RWPE2 (cell line): ENCODE measurements around the gene USP48.

Experiments used
- ATAC-seq: fragments of 200-7000 bp; cut with Tn5 transposase; 3 replicates; pipeline ENCODE4 v1.9.1; 2021; ENCODE audit warnings: low read depth
- DNase-seq: peaks from one replicate; pipeline ENCODE4 v3.0.0-alpha.2; 2020; ENCODE audit warnings: low spot score
- H3K27ac ChIP-seq: fragments of 450-650 bp; 2 replicates; pipeline ENCODE4 v1.5.1; 2017; ENCODE audit warnings: mild to moderate bottlenecking; ENCODE audit not compliant: poor library complexity, severe bottlenecking
- H3K27me3 ChIP-seq: fragments of 250-450 bp; sonication (Bioruptor Pico); 2 replicates; pipeline ENCODE4 v1.5.1; 2021; ENCODE audit warnings: mild to moderate bottlenecking, moderate library complexity; ENCODE audit not compliant: insufficient read depth, poor library complexity, severe bottlenecking
- H3K36me3 ChIP-seq: fragments of 250-450 bp; sonication (Bioruptor Pico); 2 replicates; pipeline ENCODE4 v1.5.1; 2020; ENCODE audit warnings: low read depth, mild to moderate bottlenecking, moderate library complexity
- H3K4me1 ChIP-seq: fragments of 250-450 bp; sonication (Bioruptor Pico); 2 replicates; pipeline ENCODE4 v1.5.1; 2021; ENCODE audit warnings: mild to moderate bottlenecking, moderate library complexity; ENCODE audit not compliant: insufficient read depth, poor library complexity, severe bottlenecking
- H3K4me3 ChIP-seq: fragments of 250-450 bp; sonication (Bioruptor Pico); 2 replicates; pipeline ENCODE4 v1.5.1; 2021; ENCODE audit warnings: mild to moderate bottlenecking, moderate library complexity; ENCODE audit not compliant: severe bottlenecking
- H3K9me3 ChIP-seq: fragments of 250-450 bp; sonication (Bioruptor Pico); 2 replicates; pipeline ENCODE4 v1.5.1; 2021; ENCODE audit warnings: mild to moderate bottlenecking, moderate library complexity; ENCODE audit not compliant: severe bottlenecking
- CTCF ChIP-seq: fragments of 450-650 bp; IDR thresholded peaks from one replicate; pipeline ENCODE4 v1.5.1; 2017; ENCODE audit warnings: mild to moderate bottlenecking, moderate library complexity; ENCODE audit not compliant: poor library complexity, severe bottlenecking

The USP48 gene

GRCh38 chr1:21648352-21648730 is 134.6 kb downstream of the USP48 start:
- Histone ChIP-seq H3K4me3 (no peak overlapping the region), H3K9me3 (no peaks in the 10 kb centered on the region), H3K4me1 (no peaks in the 10 kb centered on the region), H3K27ac (no peak overlapping the region), H3K27me3 (no peaks in the 10 kb centered on the region), H3K36me3 (no peaks in the 10 kb centered on the region)
- no peak for DNase-seq
- TF ChIP-seq CTCF, result no peak
- ATAC-seq, result no peak

GRCh38 chr1:21647431-21648351 is 135.3 kb downstream of the USP48 start:
- ATAC-seq, result peak; percentile 63
- Histone ChIP-seq H3K9me3 (no peaks in the 10 kb centered on the region), H3K4me1 (no peaks in the 10 kb centered on the region), H3K27me3 (no peaks in the 10 kb centered on the region), H3K36me3 (no peaks in the 10 kb centered on the region), H3K4me3 (no peak overlapping the region), H3K27ac (no peak overlapping the region)
- DNase-seq, result no peak
- TF ChIP-seq CTCF, result no peak

GRCh38 chr1:21645550-21645949 is 137.4 kb downstream of the USP48 start:
- H3K36me3 ChIP-seq, result no peaks in the 10 kb centered on the region
- TF ChIP-seq CTCF, result no peak
- no peak overlapping the region for H3K4me3 ChIP-seq
- no peaks in the 10 kb centered on the region for H3K27me3 ChIP-seq
- no peaks in the 10 kb centered on the region for H3K4me1 ChIP-seq
- DNase-seq, result no peak
- ATAC-seq, result no peak
- no peak overlapping the region for H3K27ac ChIP-seq
- H3K9me3 ChIP-seq, result no peaks in the 10 kb centered on the region

GRCh38 chr1:21644906-21645305 is 138.0 kb downstream of the USP48 start:
- no peaks in the 10 kb centered on the region for H3K9me3 ChIP-seq
- TF ChIP-seq CTCF, result no peak

GRCh38 chr1:21644348-21644747 is 138.6 kb downstream of the USP48 start:
- H3K27ac ChIP-seq, result no peak overlapping the region
- peaks cover 2% of the 10 kb centered on the region for H3K4me1 ChIP-seq
- H3K9me3 ChIP-seq, result no peaks in the 10 kb centered on the region
- no peak for DNase-seq
- no peaks in the 10 kb centered on the region for H3K36me3 ChIP-seq
- no peaks in the 10 kb centered on the region for H3K27me3 ChIP-seq
- no peak for ATAC-seq
- no peak for TF ChIP-seq CTCF
- no peak overlapping the region for H3K4me3 ChIP-seq

More at GRCh38 chr1:21644906-21645305, 138.0 kb downstream of the USP48 start:
- H3K4me3 ChIP-seq, result no peak overlapping the region
- H3K4me1 ChIP-seq, result no peaks in the 10 kb centered on the region
- no peaks in the 10 kb centered on the region for H3K27me3 ChIP-seq
- DNase-seq (no peak), ATAC-seq (no peak)
- no peak overlapping the region for H3K27ac ChIP-seq
- H3K36me3 ChIP-seq, result no peaks in the 10 kb centered on the region
